HFFc6 (cell line): Measurements from ENCODE around the gene CCDC188. TPM values are rescaled to one million over a fixed set of nuclear protein-coding genes. Genes with fewer than 3 reads are reported as not detected.

Experiments used
- DNase-seq: peaks from one replicate; pipeline ENCODE4 v3.0.0-alpha.2; 2018
- H3K27ac Mint-ChIP-seq: 2 replicates; pipeline ENCODE4 v1.8.0; 2020; ENCODE audit warnings: mild to moderate bottlenecking, mixed read lengths
- H3K27me3 Mint-ChIP-seq: 2 replicates; pipeline ENCODE4 v1.8.0; 2021; ENCODE audit warnings: mild to moderate bottlenecking, moderate library complexity, mixed read lengths; ENCODE audit not compliant: insufficient read depth
- H3K36me3 Mint-ChIP-seq: 2 replicates; pipeline ENCODE4 v1.8.0; 2021; ENCODE audit warnings: low read depth, mixed read lengths
- H3K4me1 Mint-ChIP-seq: 2 replicates; pipeline ENCODE4 v1.8.0; 2020; ENCODE audit warnings: low read depth, mixed read lengths
- H3K4me3 Mint-ChIP-seq: 2 replicates; pipeline ENCODE4 v1.8.0; 2020; ENCODE audit warnings: mild to moderate bottlenecking, moderate library complexity, mixed read lengths
- H3K9me3 Mint-ChIP-seq: 2 replicates; pipeline ENCODE4 v1.8.0; 2020; ENCODE audit warnings: mild to moderate bottlenecking, mixed read lengths
- CTCF ChIP-seq: fragments of 200-600 bp; sonication (generic); IDR thresholded peaks from 2 replicates; pipeline ENCODE4 v1.5.0; 2021; ENCODE audit warnings: antibody characterized with exemption, mild to moderate bottlenecking
- total RNA-seq, 6 experiments: library from RNA; stranded (reverse); fragmentation: NEBNext Ultra II Directional; extraction: Animal tissue kit (Norgen Biotek cat#: 25700); gene quantifications; 2 replicates in 1 of 6; 3 replicates in 5 of 6; pipeline ENCODE4 v1.2.3, GENCODE V29; 2021

Gene CCDC188
- total RNA-seq, 6 experiments from 2014 or later = 0.54 to 3.9 (median 2.8) TPM; not detected in 1

- Mint-ChIP-seq H3K4me3 (peak overlapping the region; percentile 88), H3K27me3 (peaks cover 7% of the 10 kb centered on the region), H3K36me3 (peaks cover 19% of the 10 kb centered on the region), H3K4me1 (peaks cover 17% of the 10 kb centered on the region), H3K9me3 (no peaks in the 10 kb centered on the region), H3K27ac (peak overlapping the region; percentile 81)
- DNase-seq = no peak
- no peak for TF ChIP-seq CTCF
Observed at GRCh38 chr22:20116376-20116950, 34.4 kb downstream of the CCDC188 start.

GRCh38 chr22:20115691-20116375, 35.0 kb downstream of the CCDC188 start, which contains the start of gene RANBP1:
Gene RANBP1, plus strand, starts transcription at chr22:20116104. Its CDS starts 81 bp downstream, at chr22:20116185.
- Mint-ChIP-seq H3K27ac (peak within 1 kb of the TSS; percentile 81), H3K36me3 (peaks cover 21% of the 10 kb centered on the region), H3K4me3 (peak within 1 kb of the TSS; percentile 88), H3K9me3 (no peaks in the 10 kb centered on the region), H3K27me3 (peaks cover 7% of the 10 kb centered on the region), H3K4me1 (peaks cover 17% of the 10 kb centered on the region)
- TF ChIP-seq CTCF = peak; percentile 27; the same call in 1 of the 2 replicates
- DNase-seq = no peak

- DNase-seq = no peak
- peak overlapping the region; percentile 62 for H3K4me3 Mint-ChIP-seq
- H3K27me3 Mint-ChIP-seq = peaks cover 7% of the 10 kb centered on the region
- peaks cover 17% of the 10 kb centered on the region for H3K4me1 Mint-ChIP-seq
- H3K9me3 Mint-ChIP-seq = no peaks in the 10 kb centered on the region
- no peak for TF ChIP-seq CTCF
- peaks cover 23% of the 10 kb centered on the region for H3K36me3 Mint-ChIP-seq
- H3K27ac Mint-ChIP-seq = peak overlapping the region; percentile 61
Observed at GRCh38 chr22:20114506-20115475, 36.1 kb downstream of the CCDC188 start.

GRCh38 chr22:20113551-20114310, 37.1 kb downstream of the CCDC188 start:
- H3K9me3 Mint-ChIP-seq = no peaks in the 10 kb centered on the region
- H3K27ac Mint-ChIP-seq = peak overlapping the region; percentile 14; the same call in 1 of the 2 replicates

More at GRCh38 chr22:20113551-20114310, 37.1 kb downstream of the CCDC188 start:
- peaks cover 6% of the 10 kb centered on the region for H3K27me3 Mint-ChIP-seq
- DNase-seq = no peak
- no peak overlapping the region for H3K4me3 Mint-ChIP-seq
- H3K36me3 Mint-ChIP-seq = peaks cover 15% of the 10 kb centered on the region
- peaks cover 10% of the 10 kb centered on the region for H3K4me1 Mint-ChIP-seq
- TF ChIP-seq CTCF = no peak
